ENCODE data around the gene CALN1.

DNA sequence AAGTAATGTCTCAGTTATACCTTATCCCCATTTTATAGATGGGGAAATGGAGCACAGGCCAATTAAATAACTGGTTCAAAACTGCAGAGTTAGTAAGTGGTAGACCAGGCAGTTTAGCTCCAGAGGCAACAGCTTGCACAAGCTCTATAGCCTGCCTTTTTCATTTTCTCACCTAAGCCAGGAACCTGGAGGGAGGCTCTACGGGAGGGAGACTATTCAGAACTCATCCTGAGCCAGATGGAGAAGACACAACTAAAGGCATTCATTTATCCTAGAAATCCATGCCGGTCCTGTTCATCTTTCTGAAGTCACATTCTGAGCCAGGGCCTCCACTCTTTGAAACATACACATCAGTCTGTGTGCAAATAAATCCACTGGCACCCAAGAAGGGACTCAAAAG is 103.2 kb downstream of the CALN1 start:
- TF ChIP-seq CTCF (IDR thresholded peaks at IDR 0.05) = no peak
- no peak for TF ChIP-seq ZFX (IDR thresholded peaks at IDR 0.05; ENCODE audit: borderline replicate concordance)

Data from 22Rv1 (cell line).